GM19455 (cell line): Measurements from ENCODE around the gene GPR17.

Experiments
- ATAC-seq: cut with Tn5 transposase; IDR thresholded peaks from one replicate; pipeline ENCODE4 v1.9.1; 2021; ENCODE audit not compliant: unreplicated experiment

Gene GPR17, protein sequence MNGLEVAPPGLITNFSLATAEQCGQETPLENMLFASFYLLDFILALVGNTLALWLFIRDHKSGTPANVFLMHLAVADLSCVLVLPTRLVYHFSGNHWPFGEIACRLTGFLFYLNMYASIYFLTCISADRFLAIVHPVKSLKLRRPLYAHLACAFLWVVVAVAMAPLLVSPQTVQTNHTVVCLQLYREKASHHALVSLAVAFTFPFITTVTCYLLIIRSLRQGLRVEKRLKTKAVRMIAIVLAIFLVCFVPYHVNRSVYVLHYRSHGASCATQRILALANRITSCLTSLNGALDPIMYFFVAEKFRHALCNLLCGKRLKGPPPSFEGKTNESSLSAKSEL

DNA sequence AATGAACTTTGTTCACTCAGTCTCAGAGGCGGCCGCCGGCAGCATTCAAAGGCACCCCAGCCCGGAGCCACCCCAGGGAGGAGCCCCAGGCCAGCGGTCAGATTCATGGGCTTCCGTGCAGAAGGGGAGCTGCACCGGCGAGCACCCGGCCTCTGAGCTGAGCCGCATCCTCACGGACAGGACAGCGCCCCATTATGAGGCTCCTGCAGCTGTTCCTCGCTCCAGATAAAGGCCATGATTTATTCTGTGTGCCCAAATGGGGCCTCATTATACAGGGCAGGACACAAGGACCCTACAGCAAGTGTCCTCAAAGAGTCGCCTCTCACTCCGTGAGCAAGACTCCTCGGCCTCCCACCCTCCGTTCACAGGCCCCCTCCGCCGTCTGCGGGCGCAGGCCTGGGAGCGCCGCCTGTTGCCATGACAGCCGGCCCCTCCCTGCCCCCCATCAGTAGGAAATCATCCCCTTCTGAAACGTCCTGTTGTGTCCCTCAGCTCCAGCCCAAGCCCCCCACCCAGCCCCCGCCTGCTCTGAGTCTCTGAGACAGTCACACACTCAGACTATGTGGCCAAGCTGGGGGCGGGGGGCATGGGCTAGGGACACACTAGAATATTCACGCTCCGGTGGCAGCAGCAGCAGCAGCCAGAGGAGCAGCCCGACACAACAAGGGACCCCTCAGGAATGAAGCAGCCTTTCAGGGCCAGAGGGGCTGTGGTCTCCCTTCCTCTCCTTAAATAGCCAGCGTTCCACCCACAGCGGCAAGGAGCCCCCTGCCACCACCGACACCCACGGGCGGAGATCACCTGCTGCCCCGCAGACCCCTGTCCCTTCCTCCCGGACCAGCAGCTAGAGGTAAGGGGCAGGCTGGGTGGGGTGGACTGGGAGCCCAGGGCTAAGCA, at the start of gene GPR17:
Gene GPR17 (plus strand): TSS at position 759 of the 897 bp plus-strand sequence. CDS start 4,583 bp downstream, outside the sequence.
- ATAC-seq = no peak

DNA sequence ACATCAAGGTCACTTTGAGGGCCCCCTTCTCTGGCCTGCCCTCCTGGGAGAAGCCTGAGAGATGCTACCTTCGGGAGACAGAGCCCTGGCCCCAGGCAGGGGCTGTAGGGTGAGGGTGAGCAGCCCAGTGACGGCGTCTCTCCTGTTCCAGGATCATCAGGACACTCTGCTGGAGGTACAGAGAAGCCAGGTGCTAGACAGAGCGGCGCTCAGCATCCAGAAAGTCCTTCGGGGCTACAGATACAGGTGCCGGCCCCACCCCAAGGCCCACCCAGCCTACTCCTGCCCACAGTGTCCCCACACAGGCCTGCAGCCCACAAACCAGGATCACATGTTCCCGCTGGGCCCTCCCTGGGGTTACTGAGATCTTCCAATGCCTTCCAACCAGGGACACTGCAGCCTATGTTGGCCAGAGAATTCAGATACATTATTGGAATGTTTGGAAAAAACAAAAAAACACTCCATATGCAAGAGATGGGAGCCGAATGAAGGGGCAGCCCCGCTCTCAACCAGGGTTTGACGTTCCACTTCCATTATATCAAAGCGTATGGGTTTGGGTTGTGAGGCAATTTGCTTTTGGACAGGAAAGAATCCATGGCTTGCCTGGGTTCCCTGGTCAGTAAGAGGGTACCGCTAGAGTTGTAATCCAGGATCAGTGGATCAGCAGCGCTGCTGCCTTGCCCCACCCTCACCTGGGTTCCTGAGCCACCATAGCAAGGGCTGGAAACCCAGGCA, 49.5 kb upstream of the GPR17 start:
- ATAC-seq = no peak

DNA sequence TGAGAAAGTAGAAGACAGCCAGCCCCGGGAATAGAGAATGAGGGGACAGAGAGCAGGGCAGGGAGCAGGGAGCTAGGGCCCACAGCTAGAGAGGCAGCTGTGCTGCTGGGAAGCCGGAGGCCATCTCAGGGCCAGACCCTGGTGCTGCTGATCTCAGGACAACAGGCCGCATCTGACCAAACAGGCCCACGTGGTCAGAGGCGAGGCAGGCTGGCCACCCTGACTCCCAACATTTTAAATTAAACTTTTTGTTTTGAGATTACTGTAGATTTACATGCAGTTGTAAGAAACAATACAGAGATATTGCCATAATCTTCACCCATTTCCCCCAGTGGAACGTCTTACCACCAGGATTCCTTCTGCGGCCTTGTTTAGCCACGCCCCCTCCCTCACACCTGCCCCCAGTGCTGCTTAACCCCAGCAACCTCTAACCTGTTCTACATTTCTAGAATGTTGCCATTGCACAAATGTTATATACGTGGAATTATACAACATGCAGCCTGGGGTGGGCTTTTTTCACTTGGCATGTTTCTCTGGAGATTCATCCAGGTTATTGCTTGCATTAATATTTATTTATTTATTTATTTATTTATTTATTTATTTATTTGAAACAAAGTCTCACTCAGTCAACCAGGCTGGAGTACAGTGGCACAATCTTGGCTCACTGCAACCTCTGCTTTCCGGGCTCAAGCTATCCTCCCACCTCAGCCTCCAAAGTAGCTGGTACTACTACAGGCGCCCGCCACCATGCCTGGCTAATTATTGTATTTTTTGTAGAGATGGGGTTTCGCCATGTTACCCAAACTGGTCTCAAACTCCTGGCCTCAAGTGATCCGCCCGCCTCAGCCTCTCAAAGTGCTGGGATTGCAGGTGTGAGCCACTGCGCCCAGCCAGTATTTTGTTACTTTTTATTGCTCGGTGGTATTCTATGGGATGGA, 48.6 kb upstream of the GPR17 start:
- no peak for ATAC-seq

DNA sequence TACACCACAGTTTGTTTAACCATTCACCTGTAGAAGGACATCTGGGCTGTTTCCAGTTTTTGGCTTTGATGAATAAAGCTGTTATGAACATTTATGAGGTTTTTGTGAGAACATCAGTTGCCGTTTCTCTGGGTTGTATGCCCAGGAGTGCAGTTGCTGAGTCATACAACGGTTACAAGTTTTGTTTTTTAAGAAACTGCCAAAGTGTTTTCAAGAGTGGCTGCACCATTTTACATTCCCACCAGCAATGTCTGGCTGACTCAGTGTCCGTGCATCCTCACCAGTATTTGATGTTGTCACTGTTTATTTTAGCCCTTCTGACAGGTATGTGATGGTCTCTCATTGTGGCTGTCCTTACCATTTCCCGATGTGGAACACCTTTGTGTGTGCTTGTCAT, 48.0 kb upstream of the GPR17 start:
- ATAC-seq = no peak

DNA sequence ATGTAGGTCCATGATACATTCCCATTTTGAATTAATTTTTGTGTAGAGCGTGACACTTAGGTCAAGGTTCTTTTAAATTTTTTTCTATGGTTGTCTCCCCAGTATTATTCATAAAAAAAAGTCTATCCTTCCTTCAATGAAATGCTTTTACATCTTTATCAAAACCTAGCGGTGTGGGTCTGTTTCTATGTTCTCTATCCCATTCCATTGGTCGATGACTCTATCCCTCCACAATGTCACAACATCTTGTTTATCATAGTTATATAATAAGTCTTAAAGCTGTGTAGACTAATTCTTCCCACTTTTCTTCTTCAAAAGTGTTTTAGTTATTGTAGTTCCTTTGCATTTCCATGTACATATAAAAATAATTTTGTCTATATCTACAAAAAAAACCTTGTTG, 47.2 kb upstream of the GPR17 start:
- ATAC-seq = no peak

DNA sequence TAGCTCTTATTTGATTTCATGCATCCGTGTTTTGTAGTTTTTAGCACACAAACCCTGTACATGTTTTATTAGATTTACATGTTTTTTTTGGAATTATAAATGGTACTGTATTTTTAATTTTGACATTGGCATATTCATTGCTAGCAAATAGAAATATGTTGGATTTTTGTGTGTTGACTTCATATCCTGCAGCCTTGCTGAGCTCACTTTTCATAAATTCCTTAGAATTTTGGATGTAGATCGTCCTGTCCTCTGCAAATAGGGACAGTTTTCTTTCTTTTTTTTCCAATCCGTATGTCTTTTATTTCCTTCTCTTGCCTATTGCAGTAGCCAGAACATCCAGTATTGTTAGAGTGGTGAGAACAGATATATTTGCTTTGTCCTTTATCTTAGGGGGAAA, 46.7 kb upstream of the GPR17 start:
- ATAC-seq = no peak

DNA sequence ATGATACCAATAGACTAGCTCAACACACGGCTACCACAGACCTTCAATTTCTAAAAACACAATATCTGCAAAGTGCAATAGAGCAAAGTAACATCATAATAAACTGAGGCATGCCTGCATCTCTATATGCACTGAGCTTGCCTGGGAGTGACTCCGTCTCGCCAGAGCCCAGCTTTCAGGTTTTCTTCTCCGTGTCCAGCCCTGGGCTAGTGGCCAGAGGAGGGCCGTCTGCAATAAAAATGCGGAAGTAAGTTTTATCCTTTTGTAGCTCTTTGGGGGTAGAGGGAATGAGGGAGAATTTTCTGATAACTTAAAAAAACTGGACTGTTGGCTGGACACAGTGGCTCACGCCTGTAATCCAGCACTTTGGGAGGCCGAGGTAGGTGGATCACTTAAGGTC, 41.0 kb upstream of the GPR17 start:
- no peak for ATAC-seq

DNA sequence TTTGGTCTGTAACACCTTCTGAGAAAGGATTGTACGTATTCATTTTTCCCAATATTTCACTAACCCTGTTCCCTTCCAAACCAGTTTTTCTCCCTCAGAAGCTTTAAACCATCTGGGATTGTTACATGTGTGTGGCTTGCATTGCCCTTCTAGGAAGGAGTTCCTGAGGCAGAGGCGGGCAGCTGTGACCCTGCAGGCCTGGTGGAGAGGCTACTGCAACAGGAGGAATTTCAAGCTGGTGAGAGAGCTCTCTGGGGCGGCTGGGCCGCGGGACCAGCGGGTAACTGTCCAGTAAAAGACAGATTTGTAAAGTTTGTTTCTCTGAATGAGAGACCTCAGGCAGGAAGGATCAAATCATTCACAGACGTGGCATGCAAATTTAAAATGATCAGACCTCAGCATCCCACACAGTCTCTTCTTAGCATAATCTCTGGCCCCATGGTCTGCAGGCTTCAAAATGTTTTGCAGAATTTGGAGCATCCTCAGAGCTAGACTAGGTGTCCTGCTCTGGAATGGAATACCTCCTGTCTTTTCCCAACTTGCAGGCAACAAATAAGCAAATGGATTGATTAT, 40.2 kb upstream of the GPR17 start:
- no peak for ATAC-seq

DNA sequence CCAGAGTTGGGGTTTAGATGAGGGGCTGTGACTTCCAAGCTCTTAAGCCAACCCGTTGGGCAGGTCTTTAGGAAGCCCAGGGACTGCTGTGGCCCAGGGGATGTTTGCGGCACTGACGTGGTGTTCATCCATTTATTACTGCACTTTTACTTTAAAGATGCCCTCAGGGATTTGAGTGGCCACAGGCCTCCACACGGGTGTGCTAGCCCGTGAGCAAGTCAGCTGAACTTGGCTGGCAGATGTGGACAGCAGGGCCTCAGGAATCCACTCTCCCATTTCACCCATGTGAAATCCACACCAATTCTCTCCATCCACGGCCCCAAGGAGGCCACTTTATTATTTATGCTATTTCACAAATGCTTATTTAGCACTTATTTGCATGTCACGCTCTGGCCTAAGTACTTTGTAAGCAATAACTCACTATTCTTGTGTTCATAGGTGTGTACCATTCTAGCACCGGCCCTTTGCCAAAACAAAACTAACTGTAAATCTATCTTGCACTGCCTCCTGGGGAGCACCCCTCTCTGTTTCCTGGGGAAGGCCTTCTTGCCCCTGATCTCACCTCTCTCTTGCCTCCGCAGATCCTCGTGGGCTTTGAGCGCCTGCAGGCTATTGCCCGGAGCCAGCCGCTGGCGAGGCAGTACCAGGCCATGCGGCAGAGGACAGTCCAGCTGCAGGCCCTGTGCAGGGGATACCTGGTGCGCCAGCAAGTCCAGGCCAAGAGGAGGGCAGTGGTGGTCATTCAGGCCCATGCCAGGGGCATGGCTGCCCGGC, 39.1 kb upstream of the GPR17 start:
- no peak for ATAC-seq

DNA sequence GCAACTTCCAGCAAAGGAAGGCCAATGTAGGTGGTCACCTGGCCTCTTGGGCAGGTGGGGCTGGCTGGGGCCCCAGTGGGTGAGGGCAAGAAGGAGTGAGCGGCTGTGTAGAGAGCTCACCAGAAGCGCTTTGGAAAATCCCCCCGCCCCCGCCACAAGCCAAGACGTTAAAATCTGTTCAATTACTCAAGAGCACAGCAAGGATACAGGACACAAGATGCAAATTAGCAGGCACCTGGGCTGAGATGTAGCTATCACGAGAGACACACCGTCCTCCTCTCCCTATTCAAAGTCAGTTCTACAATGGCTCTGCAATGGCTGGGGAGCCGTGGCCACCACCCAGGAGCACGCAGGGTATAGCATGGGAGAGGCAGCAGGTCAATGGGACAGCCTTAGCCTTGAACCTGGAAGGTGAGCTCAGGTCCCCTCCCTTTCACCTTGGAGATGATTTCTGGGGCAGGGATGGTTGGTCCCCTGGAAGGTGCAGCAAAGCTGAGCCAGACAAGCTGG, 38.5 kb upstream of the GPR17 start:
- no peak for ATAC-seq

DNA sequence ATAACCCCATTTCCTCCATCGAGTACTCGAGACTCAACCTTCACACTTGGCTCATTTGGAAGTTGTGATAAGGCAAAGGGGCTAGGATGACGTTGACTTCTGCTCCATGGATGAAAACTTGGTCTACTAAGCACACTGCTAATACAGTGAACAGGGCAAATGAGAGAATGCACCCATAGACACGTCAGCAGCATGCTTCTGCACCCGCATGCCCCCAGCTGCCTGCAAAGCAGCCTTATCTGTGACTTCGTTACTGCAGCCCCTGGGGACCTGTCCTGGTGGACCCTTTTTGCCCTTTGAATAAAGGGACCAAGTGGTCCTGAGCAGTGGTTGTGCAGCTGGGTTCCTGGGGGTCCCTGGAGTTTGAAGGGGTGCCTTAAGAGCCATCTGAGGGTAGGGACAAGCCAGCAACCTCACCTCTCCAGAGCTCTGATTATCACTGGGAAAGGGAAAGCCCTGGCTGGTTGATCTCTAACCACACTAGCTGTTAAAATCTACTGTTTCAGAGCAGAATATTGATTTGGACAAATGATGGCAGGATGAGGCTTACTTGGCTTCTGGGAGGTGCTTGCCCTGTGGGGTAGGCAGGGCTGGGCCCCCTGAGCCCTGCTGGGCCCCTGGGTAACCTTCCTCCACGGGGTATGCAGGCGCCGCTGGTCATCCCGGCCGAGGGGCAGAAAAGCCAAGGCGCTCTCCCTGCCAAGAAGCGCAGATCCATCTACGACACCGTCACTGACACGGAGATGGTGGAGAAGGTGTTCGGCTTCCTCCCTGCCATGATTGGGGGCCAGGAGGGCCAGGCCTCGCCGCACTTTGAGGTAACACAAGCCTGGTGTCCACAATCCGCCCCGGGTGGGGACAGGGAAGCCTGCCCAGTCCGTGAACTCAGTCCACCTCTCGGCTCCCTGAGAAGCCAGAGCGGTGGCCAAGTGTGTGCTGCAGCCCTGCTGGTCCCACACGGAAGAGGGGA, 37.6 kb upstream of the GPR17 start:
- no peak for ATAC-seq

DNA sequence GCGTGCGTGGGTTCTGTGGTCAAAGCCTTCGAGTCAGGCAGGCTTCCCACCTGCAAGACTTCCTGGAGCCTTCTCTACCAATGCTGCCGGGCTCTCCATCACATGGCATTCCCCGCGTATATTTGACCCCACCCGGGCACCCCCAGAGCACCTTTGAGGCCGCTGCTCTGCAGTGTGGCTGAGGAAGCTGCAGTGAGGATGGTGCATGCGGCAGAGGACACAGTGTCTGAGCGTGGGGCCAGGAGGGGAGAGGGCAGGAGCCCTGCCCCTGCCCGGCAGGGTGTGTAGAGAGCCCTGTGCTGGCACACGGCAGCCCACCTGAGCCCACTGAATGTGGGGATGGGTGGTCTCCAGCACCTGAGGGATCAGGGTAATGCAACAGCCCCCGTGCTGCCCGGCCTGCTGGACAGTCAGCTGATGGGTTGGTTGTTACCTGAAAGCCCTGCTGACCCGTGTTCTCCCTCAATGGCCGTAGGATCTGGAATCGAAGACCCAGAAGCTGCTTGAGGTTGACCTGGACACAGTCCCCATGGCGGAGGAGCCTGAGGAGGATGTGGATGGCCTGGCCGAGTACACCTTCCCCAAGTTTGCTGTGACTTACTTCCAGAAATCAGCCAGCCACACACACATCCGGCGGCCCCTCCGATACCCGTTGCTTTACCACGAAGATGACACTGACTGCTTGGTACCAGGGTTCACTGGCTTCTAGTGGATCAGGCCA, 36.8 kb upstream of the GPR17 start:
- no peak for ATAC-seq

DNA sequence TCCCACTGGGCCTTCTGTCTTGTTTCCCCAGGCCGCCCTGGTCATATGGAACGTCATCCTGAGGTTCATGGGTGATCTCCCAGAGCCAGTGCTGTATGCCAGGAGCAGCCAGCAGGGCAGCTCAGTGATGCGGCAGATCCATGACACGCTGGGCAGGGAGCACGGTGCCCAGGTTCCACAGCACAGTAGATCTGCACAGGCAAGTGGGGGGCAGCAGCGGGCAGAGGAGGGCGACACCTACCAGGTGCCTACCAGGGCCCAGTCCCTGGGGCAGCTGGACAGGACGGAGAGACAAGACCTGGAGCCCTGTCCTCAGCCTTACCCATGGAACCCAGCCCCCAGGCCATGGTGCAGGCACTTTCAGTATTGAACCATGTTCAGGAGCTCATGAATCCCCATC, 36.1 kb upstream of the GPR17 start:
- no peak for ATAC-seq

DNA sequence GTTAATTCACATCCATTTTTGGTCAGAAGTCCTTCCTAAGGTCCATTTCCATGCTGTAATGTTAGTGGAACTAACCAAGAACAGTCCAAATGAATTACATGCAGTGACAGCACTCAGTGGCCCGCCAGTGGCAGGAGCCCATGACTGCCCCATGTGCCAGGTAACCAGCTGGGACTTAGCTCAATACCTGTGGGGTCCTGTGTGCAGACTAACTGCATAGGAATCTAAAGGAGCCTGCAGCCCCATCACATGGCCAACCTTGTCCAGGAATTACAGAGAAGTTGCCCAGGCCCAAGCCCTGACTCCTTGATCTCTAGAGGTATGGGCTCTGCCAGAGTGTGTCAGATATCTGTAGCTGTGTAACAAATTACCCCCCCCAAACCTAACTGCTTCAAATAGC, 35.4 kb upstream of the GPR17 start:
- no peak for ATAC-seq

DNA sequence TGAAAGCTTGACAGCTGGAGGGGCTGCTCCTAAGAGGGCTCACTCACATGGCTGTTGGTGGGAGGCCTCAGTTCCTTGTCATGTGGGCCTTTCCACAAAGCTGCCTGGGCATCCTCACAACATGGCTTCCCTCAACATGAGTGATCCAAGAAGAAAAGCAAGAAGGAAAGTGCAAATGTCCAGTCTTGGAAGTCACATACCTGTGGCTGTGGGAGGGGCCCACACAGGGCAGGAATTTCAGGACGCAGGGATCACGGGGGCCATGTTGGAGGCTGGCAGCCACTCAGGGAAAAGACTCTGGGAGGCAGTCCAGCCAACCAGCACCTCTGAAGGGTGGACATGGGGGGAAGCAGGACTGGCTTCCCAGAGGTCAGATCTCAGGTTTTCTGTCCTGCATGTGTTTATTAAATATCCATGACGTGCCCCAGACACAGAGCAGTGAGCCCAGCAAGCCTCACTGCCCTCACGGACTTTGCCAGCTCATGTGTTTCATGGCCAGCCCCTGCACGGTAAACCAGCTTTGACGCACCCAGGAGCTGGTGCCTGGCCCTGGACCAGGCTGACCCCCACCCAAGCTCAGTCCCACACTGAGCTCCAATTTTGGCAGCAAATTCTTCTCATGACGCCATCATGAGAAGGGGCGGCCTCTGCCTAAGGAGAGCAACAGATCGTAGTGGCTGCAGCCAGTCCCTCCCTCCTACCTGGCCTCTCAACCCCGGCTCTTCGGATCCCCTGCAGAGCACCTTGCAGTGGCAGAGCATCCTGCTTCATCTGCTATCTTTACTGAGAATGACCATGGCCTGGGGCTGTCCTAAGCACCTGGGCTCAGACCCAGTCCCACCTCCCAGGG, 34.7 kb upstream of the GPR17 start:
- ATAC-seq = no peak

DNA sequence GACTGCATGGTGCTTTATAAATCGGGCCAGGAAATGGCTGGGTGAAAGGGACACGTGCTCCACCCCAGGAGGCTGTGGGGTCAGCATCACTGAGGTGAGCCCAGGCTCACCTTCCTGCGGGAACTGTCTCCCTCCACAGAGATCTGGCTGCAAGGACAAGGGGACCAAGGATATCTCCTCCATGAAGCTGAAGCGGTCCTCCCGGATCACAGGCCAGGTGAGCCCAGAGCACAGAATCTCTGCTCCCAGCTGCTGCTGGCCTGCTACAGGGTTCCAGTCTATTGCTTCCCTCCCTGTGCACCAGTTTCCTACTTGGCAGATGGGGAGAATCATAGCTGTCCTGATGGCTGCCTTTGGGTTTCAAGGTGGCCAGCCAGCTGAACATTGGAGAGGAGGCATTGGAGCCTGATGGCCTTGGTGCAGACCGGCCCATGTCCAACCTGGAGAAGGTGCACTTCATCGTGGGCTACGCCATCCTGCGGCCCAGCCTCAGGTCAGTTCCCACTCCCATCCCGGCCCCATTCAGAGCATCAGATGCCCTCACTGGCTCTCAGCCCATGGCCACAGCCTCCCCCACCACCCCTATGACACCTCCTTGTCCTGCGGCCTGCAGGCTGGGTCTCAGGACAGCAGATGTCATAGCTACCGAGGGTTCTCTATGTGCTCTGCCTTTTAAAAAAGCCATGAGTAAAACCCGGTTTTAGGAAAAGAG, 33.7 kb upstream of the GPR17 start:
- no peak for ATAC-seq
